GM18868 (cell line): Measurements from ENCODE around the gene EVI5L.

Experiments used
- ATAC-seq: cut with Tn5 transposase; IDR thresholded peaks from one replicate; pipeline ENCODE4 v1.9.1; 2021; ENCODE audit warnings: mild to moderate bottlenecking, moderate library complexity; ENCODE audit not compliant: unreplicated experiment

EVI5L gene

GRCh38 chr19:7859831-7860713 is 30.1 kb downstream of the EVI5L start:
- ATAC-seq, result no peak

DNA sequence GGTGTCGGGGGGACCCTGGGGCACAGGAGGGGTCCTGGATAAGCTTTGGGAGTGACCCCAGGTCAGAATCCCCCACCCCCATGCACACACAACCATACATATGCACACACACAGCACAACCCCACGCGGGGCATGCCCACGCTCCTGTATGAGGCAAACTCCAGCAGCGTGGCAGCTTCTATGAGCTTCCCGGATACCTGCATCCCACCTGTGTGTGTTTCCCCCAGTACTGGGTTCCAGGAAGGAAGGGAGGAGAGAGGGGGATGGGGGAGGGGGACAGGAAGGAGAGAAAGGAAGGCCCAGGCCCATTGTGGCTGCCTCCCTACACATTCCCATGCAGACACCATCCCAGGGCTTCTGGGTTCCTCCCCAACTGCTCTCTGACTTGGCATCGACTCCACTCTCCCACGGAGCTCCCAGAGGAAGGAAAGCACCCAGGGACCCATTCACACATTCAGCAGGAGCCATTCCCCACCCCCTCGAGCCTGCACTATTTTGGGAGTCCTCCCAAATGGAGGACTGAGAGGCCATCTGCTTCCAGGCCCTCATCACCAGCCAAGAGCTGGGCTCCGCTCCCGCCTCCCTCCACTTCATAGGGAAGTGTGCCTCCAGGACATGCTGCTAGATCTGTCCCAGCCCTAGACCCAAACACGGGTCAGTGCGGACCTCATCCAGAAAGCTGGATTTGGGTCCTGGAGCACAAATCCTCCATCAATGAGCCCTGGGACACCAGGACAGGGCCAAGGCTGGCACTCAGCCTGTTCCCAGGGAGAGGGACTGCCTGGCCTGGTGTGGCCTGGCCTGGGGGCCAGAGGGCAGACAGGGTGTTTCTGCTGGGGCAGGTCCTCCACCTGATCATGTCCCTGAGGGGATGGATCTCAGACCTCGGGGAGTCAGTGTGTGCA is 30.9 kb downstream of the EVI5L start:
- ATAC-seq, result no peak

DNA sequence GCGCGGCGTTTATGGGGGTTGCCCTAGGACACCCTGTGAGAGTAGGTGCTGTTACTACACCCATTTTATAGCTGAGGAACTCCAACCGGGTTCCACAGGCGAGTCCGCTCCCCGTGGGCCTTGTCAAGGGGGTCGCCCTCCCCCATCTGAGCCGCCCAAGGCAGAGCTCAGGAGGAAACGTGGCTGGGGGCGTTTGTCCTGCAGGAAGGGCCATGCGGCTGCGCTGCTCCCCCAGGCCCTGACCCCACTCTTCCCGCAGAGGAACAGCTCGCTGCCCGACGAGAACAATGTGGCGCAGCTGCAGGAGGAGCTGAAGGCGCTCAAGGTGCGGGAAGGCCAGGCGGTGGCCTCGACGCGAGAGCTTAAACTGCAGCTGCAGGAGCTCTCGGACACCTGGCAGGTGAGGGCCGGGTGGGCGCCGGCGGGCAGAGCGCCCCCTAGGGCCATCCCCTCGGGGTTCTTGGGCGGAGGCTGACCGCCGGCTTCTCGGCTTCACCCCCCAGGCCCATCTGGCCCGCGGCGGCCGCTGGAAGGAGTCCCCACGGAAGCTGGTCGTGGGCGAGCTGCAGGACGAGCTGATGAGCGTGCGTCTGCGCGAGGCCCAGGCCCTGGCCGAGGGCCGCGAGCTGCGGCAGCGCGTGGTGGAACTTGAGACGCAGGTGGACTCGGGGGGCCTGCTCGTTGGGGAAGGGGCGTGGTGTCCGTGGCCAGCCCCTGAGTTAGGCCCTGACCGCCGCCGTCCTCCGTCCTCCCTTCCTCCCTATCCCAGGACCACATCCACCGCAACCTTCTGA is 31.8 kb downstream of the EVI5L start:
- ATAC-seq, result no peak

- no peak for ATAC-seq
Observed at GRCh38 chr19:7862413-7862951, 32.5 kb downstream of the EVI5L start.

DNA sequence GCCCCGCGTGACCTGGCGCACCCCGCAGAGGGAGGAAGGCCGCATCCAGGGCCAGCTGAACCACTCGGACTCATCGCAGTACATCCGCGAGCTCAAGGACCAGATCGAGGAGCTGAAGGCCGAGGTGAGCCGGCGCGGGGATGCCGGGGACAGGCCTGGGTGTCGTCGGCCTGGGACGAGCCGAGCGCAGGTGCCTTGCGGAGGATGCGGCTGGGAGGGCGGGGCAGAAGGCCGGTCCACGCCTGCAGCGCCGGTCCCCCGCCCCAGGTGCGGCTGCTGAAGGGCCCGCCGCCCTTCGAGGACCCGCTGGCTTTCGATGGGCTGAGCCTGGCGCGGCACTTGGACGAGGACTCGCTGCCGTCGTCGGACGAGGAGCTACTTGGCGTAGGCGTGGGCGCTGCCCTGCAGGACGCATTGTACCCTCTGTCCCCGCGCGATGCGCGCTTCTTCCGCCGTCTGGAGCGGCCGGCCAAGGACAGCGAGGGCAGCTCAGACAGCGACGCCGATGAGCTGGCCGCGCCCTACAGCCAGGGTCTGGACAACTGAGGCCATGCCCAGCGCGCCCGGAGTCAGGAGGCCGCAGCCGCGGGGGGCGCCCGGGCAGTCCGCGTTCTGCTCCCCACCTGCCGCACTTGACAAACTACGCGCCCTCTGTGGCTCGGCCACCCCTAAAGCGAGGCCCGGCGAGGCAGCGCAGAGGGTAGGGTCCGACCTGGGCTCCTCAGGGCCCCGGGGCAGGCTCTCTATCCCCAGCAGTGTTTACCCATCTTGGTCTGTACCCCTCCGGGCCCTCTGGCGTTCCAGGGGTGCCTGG is 33.3 kb downstream of the EVI5L start:
- ATAC-seq, result no peak

GRCh38 chr19:7863971-7864689 is 34.1 kb downstream of the EVI5L start:
- ATAC-seq, result no peak

GRCh38 chr19:7864690-7865074 is 34.7 kb downstream of the EVI5L start:
- no peak for ATAC-seq

DNA sequence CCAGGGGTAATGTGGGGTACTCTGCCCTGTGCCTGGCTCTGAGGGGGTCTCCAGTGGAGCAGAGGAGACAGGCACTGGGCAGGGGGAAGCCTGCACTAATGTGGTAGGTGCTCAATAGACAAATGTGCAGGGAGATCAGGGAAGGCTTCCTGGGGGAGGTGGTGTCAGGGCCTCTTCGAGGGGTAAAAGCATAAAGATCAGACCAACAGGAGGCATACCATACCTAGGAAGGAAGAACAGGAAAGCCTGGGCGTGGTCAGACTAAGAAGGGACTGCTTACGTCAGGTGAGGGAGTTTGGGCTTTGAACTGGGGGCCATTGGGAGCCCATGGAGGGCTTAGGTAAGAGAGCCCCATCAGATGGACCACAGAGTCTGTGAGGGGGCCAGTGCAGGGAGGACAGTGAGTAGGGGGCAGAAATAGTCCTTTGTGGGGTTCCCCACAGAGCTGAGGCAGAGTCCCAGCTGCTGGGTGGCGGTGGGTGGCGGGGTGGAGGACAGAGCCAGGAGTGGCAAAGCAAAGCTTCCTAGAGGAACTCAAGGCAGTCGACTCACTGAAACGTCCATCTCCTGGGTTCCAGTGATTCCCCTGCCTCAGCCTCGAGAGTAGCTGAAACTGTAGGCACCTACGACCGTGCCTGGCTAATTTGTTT is 35.4 kb downstream of the EVI5L start:
- ATAC-seq, result no peak

DNA sequence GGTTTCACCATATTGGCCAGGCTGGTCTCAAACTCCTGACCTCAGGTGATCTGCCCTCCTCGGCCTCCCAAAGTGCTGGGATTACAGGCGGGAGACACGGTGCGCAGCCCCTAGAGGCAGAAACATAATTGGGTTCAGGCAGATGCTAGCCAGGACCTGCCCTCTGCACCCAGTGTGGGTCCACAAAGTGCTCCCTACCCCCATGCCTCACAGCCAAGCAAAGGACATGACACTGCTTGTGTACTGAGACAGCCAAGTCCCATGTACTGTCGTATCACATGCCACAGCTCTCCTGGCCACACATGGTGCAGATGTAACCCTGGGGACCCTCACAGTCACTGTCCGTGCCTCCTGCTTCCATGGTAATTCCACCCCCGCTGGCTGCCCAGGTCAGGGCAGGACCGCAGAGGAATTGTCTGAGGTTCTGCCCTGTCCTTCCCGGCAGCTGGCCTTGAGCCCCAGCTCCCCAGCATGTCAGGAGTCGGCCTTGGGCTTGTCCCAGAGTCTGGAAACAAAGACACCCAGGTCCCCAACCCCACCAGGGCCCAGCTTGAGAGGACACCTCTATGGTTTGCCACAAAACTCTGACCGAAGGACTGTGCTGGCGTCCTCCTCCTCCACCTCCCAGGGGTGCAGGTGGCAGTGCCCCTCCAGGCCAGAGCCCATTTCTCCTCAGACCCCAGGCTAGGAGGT is 36.5 kb downstream of the EVI5L start:
- no peak for ATAC-seq

GRCh38 chr19:7867092-7867844 is 37.2 kb downstream of the EVI5L start:
- no peak for ATAC-seq

DNA sequence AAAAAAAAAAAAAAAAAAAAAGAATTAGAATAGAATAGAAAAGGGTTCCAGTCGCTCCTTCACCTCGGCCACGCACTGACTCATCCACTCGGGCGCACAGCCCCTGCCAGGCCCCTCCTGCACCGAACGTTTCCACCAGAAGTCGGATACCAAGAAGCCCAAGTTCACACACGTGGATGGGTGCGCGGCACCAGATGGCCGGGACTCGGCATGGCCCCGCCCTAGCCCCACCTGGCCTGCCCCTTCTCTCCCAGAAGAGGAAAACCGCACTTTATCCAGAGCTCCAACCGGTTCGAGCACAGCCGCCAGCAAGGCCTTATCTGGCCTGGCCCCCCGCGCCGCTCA is 38.3 kb downstream of the EVI5L start:
- ATAC-seq, result no peak

- peak; percentile 54 for ATAC-seq
Observed at GRCh38 chr19:7868671-7869452, 38.8 kb downstream of the EVI5L start.

DNA sequence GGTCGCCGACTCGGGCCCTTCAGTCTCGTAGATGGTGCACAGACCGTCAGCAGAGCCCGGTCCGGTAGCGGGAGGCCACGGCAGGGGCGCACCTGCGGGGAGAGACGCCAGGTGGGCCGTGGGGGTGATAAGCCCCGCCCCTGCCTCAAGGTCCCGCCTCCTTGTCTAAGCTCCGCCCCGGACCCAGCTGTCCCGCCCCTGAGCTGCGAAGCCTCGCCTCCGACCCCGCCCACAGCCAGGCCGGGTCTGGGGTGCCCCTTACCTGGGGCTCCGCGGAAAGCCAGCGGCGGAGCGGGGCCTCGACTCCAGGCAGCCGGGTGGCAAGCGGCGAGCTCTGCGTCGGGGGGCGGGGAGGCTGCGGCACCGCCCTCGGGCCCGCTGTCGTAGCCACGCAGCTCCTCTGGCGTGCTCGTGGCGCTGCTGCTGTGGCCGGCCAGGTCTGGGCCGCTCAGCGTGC is 39.5 kb downstream of the EVI5L start:
- peak; percentile 48 for ATAC-seq

- no peak for ATAC-seq
Observed at GRCh38 chr19:7869910-7870511, 40.0 kb downstream of the EVI5L start.

DNA sequence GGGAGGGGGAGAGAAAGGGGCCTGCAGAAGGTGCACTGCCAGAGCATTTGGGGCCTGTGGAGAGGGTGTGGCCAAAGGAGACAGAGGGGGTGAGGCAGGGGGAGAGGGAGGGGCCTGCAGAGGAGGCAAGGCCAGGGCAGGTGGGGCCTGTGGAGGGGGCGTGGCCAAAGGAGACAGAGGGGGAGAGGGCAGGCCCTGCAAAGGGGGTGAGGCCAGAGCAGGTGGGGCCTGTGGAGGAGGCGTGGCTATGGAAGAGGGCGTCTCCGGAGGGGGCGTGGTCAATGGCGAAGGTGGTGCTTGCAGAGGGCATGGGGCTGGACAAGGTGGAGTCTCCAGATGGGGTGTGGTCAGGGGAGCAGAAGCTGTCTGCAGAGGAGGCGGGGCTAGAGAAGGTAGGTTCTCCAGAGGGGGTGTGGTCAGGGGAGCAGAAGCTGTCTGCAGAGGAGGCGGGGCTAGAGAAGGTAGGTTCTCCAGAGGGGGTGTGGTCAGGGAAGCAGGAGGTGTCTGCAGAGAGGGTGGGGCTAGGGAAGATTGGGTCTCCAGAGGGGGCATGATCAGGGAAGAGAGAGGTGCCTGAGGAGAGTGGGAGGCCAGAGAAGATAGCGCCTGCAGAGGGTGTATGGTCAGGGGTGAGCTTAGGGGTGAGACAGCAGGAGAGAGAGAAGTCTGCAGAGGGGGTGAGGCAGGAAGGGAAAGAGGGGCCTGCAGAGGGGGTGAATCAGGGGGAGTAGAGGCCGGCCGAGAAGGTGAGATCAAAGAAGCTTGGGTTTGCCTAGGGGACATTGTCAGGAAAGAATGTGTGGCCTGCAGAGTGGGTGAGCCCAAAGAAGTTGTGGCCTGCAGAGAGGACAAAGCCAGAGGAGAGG is 40.8 kb downstream of the EVI5L start:
- ATAC-seq, result no peak
